Gastroesophageal sphincter (tissue), 3 donors: ENCODE data around the gene TPM4.
A peak's percentile ranks its signal among the peaks of the same experiment; 100 is the strongest.

Experiments used
- CTCF ChIP-seq, 4 experiments: fragments of 200-600 bp in 2 of 4; fragments of 450-650 bp in 2 of 4; sonication (generic) in 1 of 4; IDR thresholded peaks; one replicate each; pipeline ENCODE4 v1.5.1; 2017 to 2019; ENCODE audit warnings: antibody characterized with exemption in 4 of 4, mild to moderate bottlenecking in 2 of 4, moderate library complexity in 2 of 4
- EP300 ChIP-seq: sonication (generic); formaldehyde crosslinking; IDR thresholded peaks from one replicate; pipeline ENCODE4 v1.6.1; 2017; ENCODE audit warnings: antibody characterized with exemption, mild to moderate bottlenecking
- POLR2A ChIP-seq, 2 donors: fragments of 450-650 bp; IDR thresholded peaks; one replicate each; pipeline ENCODE4 v1.6.1; 2017; ENCODE audit warnings: antibody characterized with exemption in 2 of 2, mild to moderate bottlenecking in 2 of 2, moderate library complexity in 1 of 2
- POLR2AphosphoS5 ChIP-seq: sonication (generic); formaldehyde crosslinking; IDR thresholded peaks from one replicate; pipeline ENCODE4 v1.6.1; 2017; ENCODE audit warnings: antibody characterized with exemption

GRCh38 chr19:16066611-16067104, 9.6 kb upstream of the TPM4 start:
- peak in 2 of 4 experiments; percentile 30 to 47 for TF ChIP-seq CTCF (IDR thresholded peaks at IDR 0.05)
- TF ChIP-seq POLR2AphosphoS5, result peak; percentile 5
- TF ChIP-seq POLR2A (IDR thresholded peaks at IDR 0.05), result no peak
- no peak for TF ChIP-seq EP300
